Measurements from ENCODE around the gene DENND2C.

Gene DENND2C

DNA sequence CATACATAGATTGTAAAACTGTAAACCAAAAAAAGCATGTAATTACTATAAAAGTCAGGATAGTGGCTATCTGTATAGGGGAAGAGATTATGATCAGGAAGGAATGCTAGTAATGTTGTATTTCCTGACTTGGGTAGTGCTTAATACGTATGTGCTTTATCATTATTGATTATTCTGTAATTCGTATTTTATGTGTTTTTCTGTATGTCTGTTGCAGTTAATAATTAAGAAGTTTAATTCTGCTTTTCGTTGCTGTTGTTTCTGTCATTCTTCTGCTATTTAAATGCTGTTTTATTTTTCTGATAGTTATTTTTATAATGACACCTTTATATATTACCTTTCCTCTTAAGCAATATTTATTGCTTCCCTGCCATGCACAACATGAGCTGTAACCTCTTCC is 129.6 kb downstream of the DENND2C start:
- no peak for DNase-seq

- no peak for DNase-seq
Measured at GRCh38 chr1:114536043-114536442, 133.8 kb downstream of the DENND2C start.

DNA sequence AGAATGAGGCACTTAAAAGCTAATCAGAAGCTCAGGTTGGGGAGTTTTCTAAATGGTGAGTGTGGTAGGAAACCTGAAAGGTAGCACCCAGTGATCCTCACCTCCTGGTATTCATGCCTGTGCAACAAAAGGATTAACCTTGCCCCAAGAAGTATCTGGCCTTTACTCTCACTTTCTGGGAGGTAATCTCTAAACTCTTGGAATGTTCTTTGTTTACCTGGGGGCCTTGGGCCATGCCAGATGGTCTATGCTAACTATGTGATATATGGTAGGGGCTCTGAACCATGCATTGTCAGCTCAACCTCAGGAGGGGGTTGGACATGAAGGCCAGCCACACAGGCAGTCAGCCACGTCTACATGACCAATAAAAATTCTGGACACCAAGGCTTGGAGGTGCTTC is 134.4 kb downstream of the DENND2C start:
- no peak for DNase-seq

Measured in activated effector memory CD4-positive, alpha-beta T cell treated with Interleukin-2 at 50 U/mL for 16 hours (primary cell).